ENCODE data around the gene LIPM.

The LIPM gene

GRCh38 chr10:88841316-88842111 is 39.0 kb downstream of the LIPM start:
- no peak for DNase-seq

- no peak for DNase-seq
Measured at GRCh38 chr10:88843171-88843570, 40.6 kb downstream of the LIPM start.

- no peak for DNase-seq
Measured at GRCh38 chr10:88848499-88848898, 46.0 kb downstream of the LIPM start.

GRCh38 chr10:88849234-88849633 is 46.7 kb downstream of the LIPM start:
- DNase-seq, result no peak

- no peak for DNase-seq
Measured at GRCh38 chr10:88850712-88851111, 48.2 kb downstream of the LIPM start.

- no peak for DNase-seq
Measured at GRCh38 chr10:88851706-88852105, 49.2 kb downstream of the LIPM start, which contains the start of gene ANKRD22. ANKRD22 (minus strand) TSS chr10:88851844; CDS start chr10:88851607, 237 bp downstream.

GRCh38 chr10:88852327-88852726 is 49.8 kb downstream of the LIPM start:
- no peak for DNase-seq

GRCh38 chr10:88853155-88853881 is 50.8 kb downstream of the LIPM start:
- DNase-seq, result no peak

- DNase-seq, result no peak
Measured at GRCh38 chr10:88854684-88855083, 52.2 kb downstream of the LIPM start.

GRCh38 chr10:88857831-88858230 is 55.3 kb downstream of the LIPM start:
- no peak for DNase-seq

GRCh38 chr10:88858491-88858890 is 56.0 kb downstream of the LIPM start:
- no peak for DNase-seq

GRCh38 chr10:88861036-88861435 is 58.5 kb downstream of the LIPM start:
- no peak for DNase-seq

- DNase-seq, result no peak
Measured at GRCh38 chr10:88865281-88865876, 62.8 kb downstream of the LIPM start.

GRCh38 chr10:88866454-88866853 is 63.9 kb downstream of the LIPM start:
- DNase-seq, result no peak

- DNase-seq, result no peak
Measured at GRCh38 chr10:88870089-88870488, 67.6 kb downstream of the LIPM start.
